HG02610 (cell line): ENCODE measurements around the gene MOB2.

Source experiments
- ATAC-seq: cut with Tn5 transposase; IDR thresholded peaks from one replicate; pipeline ENCODE4 v1.9.1; 2021; ENCODE audit warnings: mild to moderate bottlenecking, moderate library complexity; ENCODE audit not compliant: unreplicated experiment

The MOB2 gene

GRCh38 chr11:1422481-1422880 lies 64.1 kb downstream of the MOB2 start:
- no peak for ATAC-seq

- no peak for ATAC-seq
Measured at GRCh38 chr11:1421291-1421690, 65.3 kb downstream of the MOB2 start.

- no peak for ATAC-seq
Measured at GRCh38 chr11:1419811-1420210, 66.8 kb downstream of the MOB2 start.
